IPS-18c (cell line): ENCODE measurements around the gene TP53INP2.

ENCODE experiments used
- H3K4me3 ChIP-seq: 2 replicates; pipeline ENCODE4 v1.7.0; 2013; ENCODE audit warnings: low read depth, mild to moderate bottlenecking, low read length, moderate library complexity; ENCODE audit not compliant: insufficient read depth
- H3K9me3 ChIP-seq: one replicate; pipeline ENCODE4 v1.6.1; 2013; ENCODE audit warnings: mild to moderate bottlenecking, low read length, moderate library complexity; ENCODE audit not compliant: control insufficient read depth, insufficient read depth

TP53INP2 gene

GRCh38 chr20:34703061-34703423 lies 1.1 kb upstream of the TP53INP2 start:
- Histone ChIP-seq H3K4me3 (peak overlapping the region; percentile 83), H3K9me3 (no peaks in the 10 kb centered on the region)

- Histone ChIP-seq H3K4me3 (peak overlapping the region; percentile 83), H3K9me3 (no peaks in the 10 kb centered on the region)
Observed at GRCh38 chr20:34703424-34704176, 544 bp upstream of the TP53INP2 start.

- Histone ChIP-seq H3K9me3 (no peaks in the 10 kb centered on the region), H3K4me3 (peak overlapping the region; percentile 83)
Observed at GRCh38 chr20:34705008-34705396, 858 bp downstream of the TP53INP2 start.

GRCh38 chr20:34705397-34706301 lies 1.5 kb downstream of the TP53INP2 start:
- Histone ChIP-seq H3K4me3 (no peak overlapping the region; the same call in 1 of the 2 replicates), H3K9me3 (no peaks in the 10 kb centered on the region)

GRCh38 chr20:34706302-34706875 lies 2.2 kb downstream of the TP53INP2 start:
- Histone ChIP-seq H3K9me3 (no peaks in the 10 kb centered on the region), H3K4me3 (no peak overlapping the region)

GRCh38 chr20:34706912-34707784 lies 3.0 kb downstream of the TP53INP2 start:
- Histone ChIP-seq H3K4me3 (no peak overlapping the region), H3K9me3 (no peaks in the 10 kb centered on the region)

- Histone ChIP-seq H3K4me3 (peak overlapping the region; percentile 86), H3K9me3 (no peaks in the 10 kb centered on the region)
Observed at GRCh38 chr20:34708621-34709043, 4.5 kb downstream of the TP53INP2 start.

- Histone ChIP-seq H3K4me3 (peak overlapping the region; percentile 86), H3K9me3 (no peaks in the 10 kb centered on the region)
Observed at GRCh38 chr20:34709044-34709830, 5.1 kb downstream of the TP53INP2 start.

GRCh38 chr20:34709831-34710567 lies 5.9 kb downstream of the TP53INP2 start:
- H3K4me3 ChIP-seq = peak overlapping the region; percentile 86
- H3K9me3 ChIP-seq = no peaks in the 10 kb centered on the region

GRCh38 chr20:34710568-34710839 lies 6.4 kb downstream of the TP53INP2 start:
- H3K4me3 ChIP-seq = peak overlapping the region; percentile 86; the same call in 1 of the 2 replicates

GRCh38 chr20:34710861-34711574 lies 6.9 kb downstream of the TP53INP2 start:
- H3K4me3 ChIP-seq = no peak overlapping the region
- H3K9me3 ChIP-seq = no peaks in the 10 kb centered on the region

More at GRCh38 chr20:34710568-34710839, 6.4 kb downstream of the TP53INP2 start:
- H3K9me3 ChIP-seq = no peaks in the 10 kb centered on the region

GRCh38 chr20:34711813-34712430 lies 7.8 kb downstream of the TP53INP2 start:
- H3K4me3 ChIP-seq = no peak overlapping the region

GRCh38 chr20:34712525-34713192 lies 8.5 kb downstream of the TP53INP2 start:
- no peaks in the 10 kb centered on the region for H3K9me3 ChIP-seq
- H3K4me3 ChIP-seq = no peak overlapping the region

More at GRCh38 chr20:34711813-34712430, 7.8 kb downstream of the TP53INP2 start:
- H3K9me3 ChIP-seq = no peaks in the 10 kb centered on the region

- Histone ChIP-seq H3K9me3 (no peaks in the 10 kb centered on the region), H3K4me3 (no peak overlapping the region)
Observed at GRCh38 chr20:34713194-34713943, 9.2 kb downstream of the TP53INP2 start.
